ENCODE data around the gene CPEB3. TPM values are rescaled to one million over a fixed set of nuclear protein-coding genes. Genes with fewer than 3 reads are reported as not detected.

The CPEB3 gene
- total and polyA plus RNA-seq, 11 donors: 1.5 to 17.2 (median 9.9) TPM

DNA sequence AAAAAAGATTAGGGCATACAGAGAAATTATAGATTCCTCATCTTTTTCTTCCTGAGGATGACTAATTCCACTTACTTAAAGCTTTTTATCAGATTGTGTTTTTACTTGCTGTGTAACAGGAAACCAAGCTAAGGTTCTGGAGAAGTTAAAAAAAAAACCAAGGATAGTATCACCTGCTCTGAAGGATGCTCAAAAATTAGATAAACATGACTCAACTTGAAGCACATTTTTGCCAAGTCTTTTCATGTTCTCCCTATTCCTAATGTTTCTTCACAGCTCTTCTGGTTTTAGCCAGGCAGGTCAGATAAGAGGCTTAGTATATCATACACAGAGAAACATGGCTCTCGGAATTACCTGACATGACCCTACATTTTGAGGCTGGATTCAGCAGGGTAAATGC, 90.3 kb downstream of the CPEB3 start:
- WGBS, 4 donors: 35 to 68% (median 55%) methylated on average over 1 of the region's 1 CpG
- intact Hi-C loops (cut with DNase I): no loop called here

DNA sequence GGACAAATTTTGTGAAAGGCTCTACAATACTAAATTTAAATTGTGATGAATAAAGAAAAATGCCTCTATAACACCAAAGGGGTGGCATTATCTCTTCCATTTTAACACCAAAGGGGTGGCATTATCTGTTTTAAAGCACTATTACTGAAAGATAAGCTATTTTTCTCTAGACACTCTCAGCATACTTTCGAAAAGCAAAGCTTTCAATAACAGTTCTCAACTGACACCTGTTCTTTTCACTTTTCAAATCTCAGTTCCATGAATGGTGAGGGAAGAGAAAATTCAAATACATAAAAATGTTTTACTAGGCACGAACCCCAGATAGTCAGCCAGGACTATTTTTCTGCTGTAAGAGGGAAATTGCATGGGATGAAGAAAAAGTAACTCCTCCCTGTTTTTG, 103.8 kb downstream of the CPEB3 start:
- no peaks in the 10 kb centered on the region for H3K9me3 ChIP-seq
- intact Hi-C loops (cut with DNase I): no loop called here
- DNase-seq: no peak
- H3K27ac ChIP-seq: no peak overlapping the region
- H3K27me3 ChIP-seq: no peaks in the 10 kb centered on the region
- H3K4me3 ChIP-seq: no peak overlapping the region
- TF ChIP-seq, protein P1, sequence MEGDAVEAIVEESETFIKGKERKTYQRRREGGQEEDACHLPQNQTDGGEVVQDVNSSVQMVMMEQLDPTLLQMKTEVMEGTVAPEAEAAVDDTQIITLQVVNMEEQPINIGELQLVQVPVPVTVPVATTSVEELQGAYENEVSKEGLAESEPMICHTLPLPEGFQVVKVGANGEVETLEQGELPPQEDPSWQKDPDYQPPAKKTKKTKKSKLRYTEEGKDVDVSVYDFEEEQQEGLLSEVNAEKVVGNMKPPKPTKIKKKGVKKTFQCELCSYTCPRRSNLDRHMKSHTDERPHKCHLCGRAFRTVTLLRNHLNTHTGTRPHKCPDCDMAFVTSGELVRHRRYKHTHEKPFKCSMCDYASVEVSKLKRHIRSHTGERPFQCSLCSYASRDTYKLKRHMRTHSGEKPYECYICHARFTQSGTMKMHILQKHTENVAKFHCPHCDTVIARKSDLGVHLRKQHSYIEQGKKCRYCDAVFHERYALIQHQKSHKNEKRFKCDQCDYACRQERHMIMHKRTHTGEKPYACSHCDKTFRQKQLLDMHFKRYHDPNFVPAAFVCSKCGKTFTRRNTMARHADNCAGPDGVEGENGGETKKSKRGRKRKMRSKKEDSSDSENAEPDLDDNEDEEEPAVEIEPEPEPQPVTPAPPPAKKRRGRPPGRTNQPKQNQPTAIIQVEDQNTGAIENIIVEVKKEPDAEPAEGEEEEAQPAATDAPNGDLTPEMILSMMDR (IDR thresholded peaks at IDR 0.05): no peak
- no peak for TF ChIP-seq POLR2A (IDR thresholded peaks at IDR 0.05)
- ATAC-seq: no peak
- peaks cover 0 to 20% (median 3%) of the 10 kb centered on the region in 9 donors for H3K36me3 ChIP-seq
- peaks cover 0 to 17% (median 0%) of the 10 kb centered on the region in 12 donors for H3K4me1 ChIP-seq
- WGBS, 4 donors: 68 to 82% (median 78%) methylated on average over 2 of the region's 2 CpGs

More for the DNA sequence above, 90.3 kb downstream of the CPEB3 start:
- Histone ChIP-seq H3K9me3 (no peaks in the 10 kb centered on the region), H3K4me3 (no peak overlapping the region), H3K27ac (no peak overlapping the region), H3K27me3 (no peaks in the 10 kb centered on the region), H3K36me3 (peaks cover 0 to 4% (median 0%) of the 10 kb centered on the region in 9 donors), H3K4me1 (peaks cover 0 to 17% (median 0%) of the 10 kb centered on the region in 12 donors)
- ATAC-seq (no peak), DNase-seq (no peak)
- TF ChIP-seq, protein P1 (IDR thresholded peaks at IDR 0.05): no peak
- no peak for TF ChIP-seq POLR2A (IDR thresholded peaks at IDR 0.05)

DNA sequence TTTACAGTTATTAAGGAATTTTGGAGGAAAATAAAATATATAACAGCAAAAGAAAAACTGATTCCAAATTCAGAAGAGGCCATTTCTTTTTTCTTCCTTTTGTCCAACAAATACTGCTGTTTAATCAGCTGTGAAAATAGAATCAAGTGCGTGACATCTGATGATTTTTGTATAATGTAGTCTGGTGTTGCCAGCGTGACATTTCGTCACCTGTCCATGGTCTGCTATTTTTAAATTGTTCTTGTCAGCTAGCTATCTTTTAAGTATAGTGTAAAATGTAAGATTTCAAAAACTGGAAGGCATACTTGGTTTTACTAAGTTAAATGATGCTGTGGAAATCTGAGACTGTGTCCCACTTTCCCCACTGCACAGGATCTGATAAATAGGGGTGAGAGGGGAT, 105.9 kb downstream of the CPEB3 start:
- Histone ChIP-seq H3K27ac (peak overlapping the region in 3 of 12 donors; percentile 12 to 26 (median 13)), H3K4me1 (peaks cover 0 to 26% (median 8%) of the 10 kb centered on the region in 12 donors), H3K27me3 (no peaks in the 10 kb centered on the region), H3K4me3 (no peak overlapping the region), H3K36me3 (peaks cover 0 to 19% (median 6%) of the 10 kb centered on the region in 9 donors), H3K9me3 (no peaks in the 10 kb centered on the region)
- no peak for TF ChIP-seq POLR2A (IDR thresholded peaks at IDR 0.05)
- TF ChIP-seq, protein P1 (IDR thresholded peaks at IDR 0.05): no peak
- intact Hi-C loops (cut with DNase I): no loop called here
- WGBS, 4 donors: 46 to 72% (median 60%) methylated on average over 3 of the region's 3 CpGs
- DNase-seq (no peak), ATAC-seq (no peak)

DNA sequence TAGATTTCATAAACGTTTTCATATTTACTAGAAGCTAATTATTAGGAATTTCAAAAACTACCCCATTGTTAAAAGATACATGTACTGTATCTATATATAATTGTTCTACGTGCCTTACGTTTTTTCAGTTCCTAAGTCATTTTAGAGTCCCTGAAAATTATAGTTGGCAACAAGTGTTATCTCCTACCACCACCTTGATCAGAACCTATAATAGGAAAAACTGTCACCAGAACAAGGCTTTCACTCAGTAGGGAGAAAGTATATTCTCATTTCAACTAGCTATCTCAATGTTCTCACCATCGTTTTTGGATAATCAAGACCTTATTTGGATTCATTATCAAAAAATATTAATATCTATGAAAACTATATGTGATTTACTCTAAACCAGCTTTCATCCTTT, 107.7 kb downstream of the CPEB3 start:
- DNase-seq (no peak), ATAC-seq (no peak)
- peaks cover 0 to 26% (median 8%) of the 10 kb centered on the region in 12 donors for H3K4me1 ChIP-seq
- H3K27me3 ChIP-seq: no peaks in the 10 kb centered on the region
- H3K4me3 ChIP-seq: no peak overlapping the region
- 91 to 94% (median 92%) methylated on average over 4 of the region's 4 CpGs for WGBS, 4 donors
- intact Hi-C loops (cut with DNase I): no loop called here
- H3K9me3 ChIP-seq: no peaks in the 10 kb centered on the region
- no peak overlapping the region for H3K27ac ChIP-seq
- H3K36me3 ChIP-seq: peaks cover 0 to 22% (median 6%) of the 10 kb centered on the region in 9 donors
- TF ChIP-seq POLR2A (IDR thresholded peaks at IDR 0.05): no peak
- TF ChIP-seq, protein P1 (IDR thresholded peaks at IDR 0.05): no peak

All from heart left ventricle (tissue), 16 donors.